HG02885 (cell line): ENCODE data around the gene LEMD1.
"Not testable (repeated sequence)": the region's sequence is repeated elsewhere in the genome, so short reads cannot be mapped to it uniquely, and the experiment has no call there.

Experiments
- ATAC-seq: cut with Tn5 transposase; IDR thresholded peaks from one replicate; pipeline ENCODE4 v1.9.1; 2021; ENCODE audit warnings: mild to moderate bottlenecking; ENCODE audit not compliant: unreplicated experiment, poor library complexity

LEMD1 gene

DNA sequence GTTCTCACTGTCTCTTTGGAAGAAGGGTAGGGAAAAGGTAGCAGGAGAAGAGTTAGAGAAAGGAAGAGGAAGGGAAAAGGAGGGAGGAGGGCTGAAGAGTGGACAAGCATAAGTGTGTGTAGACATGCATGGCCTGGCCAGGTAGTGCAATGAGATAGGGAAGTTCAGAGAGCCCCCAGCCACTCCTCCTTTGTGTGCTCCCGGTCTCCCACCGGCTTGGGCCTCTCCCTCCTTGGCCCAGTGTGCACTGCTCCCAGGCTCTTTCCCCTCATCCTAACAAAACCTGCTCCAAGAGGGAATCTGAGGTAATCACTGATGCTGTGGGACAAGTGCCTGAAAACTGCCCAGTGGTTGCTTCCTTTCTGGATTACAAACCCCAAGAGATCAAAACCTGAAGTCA, 10.3 kb upstream of the LEMD1 start:
- no peak for ATAC-seq

DNA sequence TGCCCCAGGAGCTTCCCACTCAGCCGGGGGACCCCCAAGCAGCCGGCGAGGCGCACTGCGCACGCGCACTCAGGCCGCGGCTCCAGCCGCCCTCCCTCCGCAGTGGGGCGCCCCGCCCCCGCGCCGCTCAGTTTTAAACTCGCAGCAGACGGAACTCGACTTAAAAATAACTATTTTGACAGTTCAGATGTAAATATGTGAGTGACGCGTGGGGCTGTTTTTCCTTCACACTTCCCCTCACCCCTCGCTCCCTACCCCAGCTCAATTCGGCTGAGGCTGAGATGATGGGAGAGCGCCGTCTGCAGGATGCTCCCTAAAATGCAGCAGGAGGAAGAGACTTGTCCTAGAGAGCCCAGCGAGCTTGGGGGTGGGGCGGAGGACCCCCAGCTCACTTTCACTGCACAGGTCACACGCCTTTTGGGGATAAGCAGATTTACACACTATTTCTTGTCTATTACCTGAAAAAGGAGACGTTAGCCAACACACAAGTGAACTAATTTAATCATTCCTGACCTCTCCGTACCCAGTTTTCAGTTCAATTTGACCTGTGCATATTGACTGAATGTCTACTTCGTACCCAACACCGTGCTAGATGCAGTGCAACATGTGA, 8.9 kb upstream of the LEMD1 start:
- no peak for ATAC-seq

GRCh38 chr1:205429762-205430695, 8.2 kb upstream of the LEMD1 start:
- no peak for ATAC-seq

DNA sequence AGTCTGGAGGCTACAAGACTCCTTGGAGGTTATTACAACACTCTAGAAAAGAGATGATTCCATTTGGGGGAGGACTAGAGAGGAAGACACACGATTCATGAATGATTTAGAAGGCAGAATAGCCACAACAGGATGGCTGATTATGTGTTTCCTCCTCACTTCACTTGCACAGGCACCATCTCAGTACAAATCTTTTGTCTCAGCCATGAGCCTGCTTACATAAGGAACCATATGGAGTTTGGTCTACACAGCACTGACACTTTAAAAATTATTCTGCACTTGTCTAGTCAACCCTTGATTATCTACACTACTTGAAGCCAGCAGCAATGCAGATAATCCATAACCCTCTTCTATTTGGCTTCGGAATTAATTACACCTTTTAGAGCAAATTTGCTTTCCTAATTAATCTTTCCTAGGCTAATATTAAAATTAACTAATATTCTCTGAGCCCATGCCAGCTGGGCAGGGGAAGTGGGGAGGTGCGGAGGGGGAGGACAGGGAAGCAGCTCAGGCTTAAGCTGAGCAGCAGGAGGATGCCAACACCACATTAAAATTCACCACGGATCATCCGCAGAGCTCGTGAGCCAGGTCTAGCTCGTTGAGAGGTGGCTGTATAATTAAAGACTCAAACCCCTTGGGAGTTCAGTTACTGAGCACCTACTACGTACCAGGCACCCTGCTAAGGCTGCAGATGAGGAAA, 3.2 kb upstream of the LEMD1 start:
- no peak for ATAC-seq

- no peak for ATAC-seq
Observed at GRCh38 chr1:205423814-205424399, 2.1 kb upstream of the LEMD1 start.

DNA sequence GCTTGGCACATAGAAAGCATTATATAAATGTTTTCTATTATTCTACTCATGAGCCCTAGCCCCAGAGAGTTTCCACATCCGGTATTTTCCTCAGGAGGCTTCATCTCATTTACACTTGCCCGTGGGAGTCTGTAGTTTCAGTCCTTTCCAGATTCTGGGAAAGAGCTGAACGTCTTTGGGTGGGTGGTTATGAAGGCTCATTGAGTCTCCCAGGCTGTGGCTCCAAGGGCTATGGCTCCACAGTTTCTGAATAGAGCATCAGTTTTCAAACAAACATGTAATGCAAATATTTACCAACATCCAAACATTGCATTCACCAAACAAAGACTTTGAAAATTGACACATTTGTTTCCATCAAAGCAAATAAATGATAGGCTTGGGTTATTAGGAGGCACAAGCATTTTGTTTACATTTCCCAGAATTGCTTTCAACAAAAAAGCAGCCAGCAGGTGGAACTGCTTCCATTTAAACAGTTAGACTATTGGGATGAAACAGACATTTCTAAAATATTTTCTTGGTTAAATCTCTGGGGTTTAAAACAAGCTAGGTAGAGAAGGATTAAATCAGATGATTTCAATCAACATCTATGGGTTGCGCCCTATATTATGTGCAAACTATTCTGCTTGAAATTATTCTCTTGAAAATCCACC, 1.3 kb upstream of the LEMD1 start:
- ATAC-seq, result no peak

DNA sequence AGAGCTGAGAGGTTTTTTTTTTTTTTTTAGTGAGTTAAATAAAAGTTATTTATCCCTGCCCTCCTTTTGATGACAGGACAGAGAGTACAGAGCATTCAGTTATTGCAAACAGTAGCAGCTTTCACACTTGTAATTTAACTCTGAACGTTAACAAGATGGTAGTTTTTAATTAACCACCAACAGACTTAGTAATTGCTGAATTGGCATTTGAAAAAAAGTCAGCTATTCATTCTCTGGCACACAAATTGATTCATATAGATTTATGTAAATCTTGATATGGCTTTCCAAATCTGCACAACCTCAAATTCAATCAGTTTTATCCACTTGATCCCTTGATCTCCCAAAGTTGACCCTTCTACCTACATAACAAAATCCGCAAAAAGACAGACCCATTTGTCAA, 918 bp downstream of the LEMD1 start:
- no peak for ATAC-seq

DNA sequence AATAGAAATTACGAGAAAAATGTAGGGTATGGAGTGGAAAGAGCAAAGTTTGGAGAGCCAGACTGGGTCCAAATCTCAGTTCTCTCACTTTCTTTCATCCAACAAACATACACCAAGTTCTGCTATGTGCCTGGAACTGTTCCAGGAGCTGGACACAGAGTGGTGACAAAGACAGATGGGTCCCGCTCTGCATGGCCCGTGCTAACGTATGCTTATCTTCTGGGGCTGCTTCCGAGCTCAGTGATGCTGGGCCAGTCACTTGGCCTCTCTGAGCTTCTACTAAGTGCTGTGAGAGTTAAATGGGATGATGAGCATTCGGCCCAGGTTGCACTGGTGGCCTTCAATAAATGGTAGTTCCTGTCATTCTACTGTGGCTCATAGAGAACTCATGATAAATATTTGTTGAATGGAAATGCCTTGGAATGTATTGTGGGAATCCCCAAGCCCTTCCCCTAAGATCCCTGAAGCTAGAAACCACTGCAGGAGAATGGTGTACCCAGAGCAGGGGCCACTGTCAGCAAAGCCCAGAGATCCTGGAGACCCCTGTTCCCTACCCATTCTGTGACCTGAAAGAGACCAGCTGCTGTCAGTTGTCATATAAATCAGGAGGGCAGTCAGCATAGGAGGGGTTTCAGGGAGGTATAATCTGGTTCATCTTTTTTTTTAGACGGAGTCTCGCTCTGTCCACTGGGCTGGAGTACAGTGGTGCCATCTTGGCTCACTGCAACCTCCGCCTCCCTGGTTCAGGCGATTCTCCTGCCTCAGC, 3.8 kb downstream of the LEMD1 start:
- no peak for ATAC-seq

DNA sequence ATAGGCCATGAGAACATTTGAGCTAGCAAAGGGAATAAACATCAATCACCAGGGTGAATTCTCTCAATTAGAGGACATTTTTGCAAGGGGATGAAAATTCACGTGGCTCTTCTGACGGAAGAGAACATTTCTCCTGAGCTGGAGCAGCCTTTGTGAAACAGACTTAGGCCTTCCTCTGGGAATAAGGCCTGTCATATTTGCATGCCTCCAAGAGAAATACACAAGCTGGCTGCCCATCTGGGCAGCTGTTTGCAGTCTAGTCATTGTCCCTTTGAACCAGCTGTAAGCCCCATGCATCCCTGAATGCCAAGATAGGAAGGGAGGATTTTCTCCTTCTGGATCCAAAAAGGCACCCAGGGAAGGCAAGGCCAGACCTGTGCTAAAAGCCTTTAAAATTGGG, 5.5 kb downstream of the LEMD1 start:
- no peak for ATAC-seq

DNA sequence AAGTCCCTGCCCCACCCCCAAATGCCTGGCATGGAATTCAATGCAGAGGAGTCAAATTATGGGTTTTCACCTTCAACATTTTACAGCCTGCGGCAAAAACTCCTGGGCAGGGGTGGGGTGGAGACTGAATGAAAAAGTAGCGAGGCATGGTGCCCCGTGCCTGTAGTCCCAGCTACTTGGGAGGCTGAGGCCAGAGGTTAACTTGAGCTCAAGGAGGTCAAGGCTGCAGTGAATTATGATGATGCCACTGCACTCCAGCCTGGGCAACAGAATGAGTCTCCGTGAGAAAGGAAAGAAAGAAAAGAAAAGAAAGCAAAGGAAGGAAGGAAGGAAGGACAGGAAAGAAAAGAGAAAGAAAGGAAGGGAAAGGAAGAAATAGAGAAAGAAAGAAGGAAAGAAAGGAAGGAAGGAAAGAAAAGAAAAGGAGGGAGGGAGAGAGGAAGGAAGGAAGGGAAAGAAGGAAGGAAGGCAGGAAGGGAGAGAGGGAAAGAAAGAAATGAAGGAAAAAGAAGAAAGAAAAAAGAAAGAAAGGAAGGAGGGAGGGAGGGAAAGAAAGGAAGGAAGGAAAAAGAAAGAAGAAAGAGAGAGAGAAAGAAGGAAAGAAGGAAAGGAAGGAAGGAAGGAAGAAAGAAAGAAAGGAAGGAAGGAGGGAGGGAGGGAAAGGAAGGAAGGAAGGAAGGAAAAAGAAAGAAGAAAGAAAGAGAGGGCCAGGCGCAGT, 11.1 kb downstream of the LEMD1 start:
- no peak for ATAC-seq

- ATAC-seq, result no peak
Observed at GRCh38 chr1:205407970-205408369, 13.9 kb downstream of the LEMD1 start.

DNA sequence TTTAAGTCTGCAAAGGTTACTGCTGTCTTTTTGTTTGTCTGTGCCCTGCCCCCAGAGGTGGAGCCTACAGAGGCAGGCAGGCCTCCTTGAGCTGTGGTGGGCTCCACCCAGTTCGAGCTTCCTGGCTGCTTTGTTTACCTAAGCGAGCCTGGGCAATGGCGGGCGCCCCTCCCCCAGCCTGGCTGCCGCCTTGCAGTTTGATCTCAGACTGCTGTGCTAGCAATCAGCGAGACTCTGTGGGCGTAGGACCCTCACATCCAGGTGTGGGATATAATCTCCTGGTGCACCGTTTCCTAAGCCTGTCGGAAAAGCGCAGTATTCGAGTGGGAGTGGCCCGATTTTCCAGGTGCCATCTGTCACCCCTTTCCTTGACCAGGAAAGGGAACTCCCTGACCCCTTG, 15.6 kb downstream of the LEMD1 start:
- ATAC-seq, result not testable (repeated sequence)

- not testable (repeated sequence) for ATAC-seq
Observed at GRCh38 chr1:205404484-205404883, 17.4 kb downstream of the LEMD1 start.

DNA sequence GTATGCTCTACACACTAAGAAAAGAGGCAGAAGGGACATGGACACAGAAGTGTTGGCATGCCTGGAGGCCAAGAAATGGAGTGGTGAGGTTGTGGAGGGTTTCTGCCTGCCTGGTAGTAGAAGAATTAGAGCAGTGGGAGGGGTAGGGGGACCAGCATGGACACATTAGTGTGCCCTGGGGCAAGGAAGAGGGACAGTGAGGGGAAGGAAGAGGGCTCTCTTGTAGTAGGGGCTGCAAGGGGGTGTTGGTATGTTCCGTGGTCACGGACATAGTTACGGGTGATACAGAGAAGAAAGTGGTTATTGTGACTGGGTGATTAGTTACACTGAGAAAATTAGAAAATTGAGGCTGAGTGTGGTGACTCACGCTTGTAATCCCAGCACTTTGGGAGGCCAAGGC, 23.3 kb downstream of the LEMD1 start:
- ATAC-seq, result no peak

DNA sequence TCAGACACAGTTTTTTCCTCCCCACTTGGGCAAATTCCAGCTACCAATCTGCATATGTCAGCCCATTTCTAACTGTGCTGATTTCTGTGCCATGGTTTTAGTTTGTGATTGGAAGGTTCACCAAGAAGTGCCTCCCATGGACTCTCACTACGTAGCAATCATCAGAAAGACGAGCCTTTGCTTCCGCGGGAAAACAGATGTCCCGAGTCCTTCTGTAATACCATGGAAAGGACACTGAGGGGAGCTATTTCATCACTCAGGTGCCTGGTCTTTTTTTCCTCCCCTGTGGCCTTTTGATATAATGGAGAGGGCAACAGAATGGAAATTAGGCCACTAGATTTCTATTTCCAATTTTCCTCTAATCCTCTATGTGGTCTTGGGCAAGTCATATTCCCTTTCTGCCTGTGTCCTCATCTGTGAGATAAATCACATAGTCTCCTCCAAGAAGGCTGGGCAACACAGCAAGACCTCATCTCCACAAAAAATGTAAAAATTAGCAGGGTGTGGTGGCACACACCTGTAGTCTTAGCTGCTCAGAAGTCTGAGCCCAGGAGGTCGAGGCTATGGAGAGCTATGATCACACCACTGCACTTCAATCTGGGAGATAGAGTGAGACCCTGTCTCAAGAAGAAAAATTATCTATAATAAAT, 24.8 kb downstream of the LEMD1 start:
- no peak for ATAC-seq

GRCh38 chr1:205395616-205396015, 26.2 kb downstream of the LEMD1 start:
- ATAC-seq, result no peak

GRCh38 chr1:205392650-205393049, 29.2 kb downstream of the LEMD1 start:
- no peak for ATAC-seq

- ATAC-seq, result no peak
Observed at GRCh38 chr1:205391386-205391785, 30.5 kb downstream of the LEMD1 start.

- no peak for ATAC-seq
Observed at GRCh38 chr1:205387845-205388244, 34.0 kb downstream of the LEMD1 start.
